HG03442 (cell line): Measurements from ENCODE around the gene DCBLD2.
A peak's percentile ranks its signal among the peaks of the same experiment; 100 is the strongest.

Experiments
- ATAC-seq: cut with Tn5 transposase; IDR thresholded peaks from one replicate; pipeline ENCODE4 v1.9.1; 2021; ENCODE audit warnings: mild to moderate bottlenecking, moderate library complexity; ENCODE audit not compliant: unreplicated experiment

DCBLD2 gene

GRCh38 chr3:98901392-98902350 lies at the start of gene DCBLD2:
TSS of gene DCBLD2 (minus strand) at chr3:98901695. CDS start at chr3:98901326, 369 bp downstream.
- peak; percentile 99 for ATAC-seq

- ATAC-seq, result no peak
Observed at GRCh38 chr3:98945666-98946065, 44.2 kb upstream of the DCBLD2 start.

GRCh38 chr3:98945101-98945524 lies 43.6 kb upstream of the DCBLD2 start:
- no peak for ATAC-seq

- ATAC-seq, result no peak
Observed at GRCh38 chr3:98930413-98930812, 28.9 kb upstream of the DCBLD2 start.

- no peak for ATAC-seq
Observed at GRCh38 chr3:98921957-98922356, 20.5 kb upstream of the DCBLD2 start.

GRCh38 chr3:98920166-98920565 lies 18.7 kb upstream of the DCBLD2 start:
- ATAC-seq, result no peak

GRCh38 chr3:98918586-98918985 lies 17.1 kb upstream of the DCBLD2 start:
- no peak for ATAC-seq

- no peak for ATAC-seq
Observed at GRCh38 chr3:98917608-98918007, 16.1 kb upstream of the DCBLD2 start.

GRCh38 chr3:98914210-98915080 lies 12.9 kb upstream of the DCBLD2 start:
- ATAC-seq, result no peak

- ATAC-seq, result no peak
Observed at GRCh38 chr3:98912448-98912847, 11.0 kb upstream of the DCBLD2 start.

- ATAC-seq, result no peak
Observed at GRCh38 chr3:98906230-98906629, 4.7 kb upstream of the DCBLD2 start.

GRCh38 chr3:98903705-98904481 lies 2.4 kb upstream of the DCBLD2 start:
- no peak for ATAC-seq

GRCh38 chr3:98903099-98903498 lies 1.6 kb upstream of the DCBLD2 start:
- ATAC-seq, result no peak

- no peak for ATAC-seq
Observed at GRCh38 chr3:98902351-98902740, 851 bp upstream of the DCBLD2 start.

- ATAC-seq, result peak; percentile 22
Observed at GRCh38 chr3:98901119-98901391, 440 bp downstream of the DCBLD2 start.

GRCh38 chr3:98900265-98901118 lies 1.0 kb downstream of the DCBLD2 start:
- no peak for ATAC-seq

GRCh38 chr3:98897701-98898100 lies 3.8 kb downstream of the DCBLD2 start:
- ATAC-seq, result no peak

- ATAC-seq, result no peak
Observed at GRCh38 chr3:98894791-98895576, 6.5 kb downstream of the DCBLD2 start.

- no peak for ATAC-seq
Observed at GRCh38 chr3:98893740-98894139, 7.8 kb downstream of the DCBLD2 start.
